GM12875 (cell line): ENCODE measurements around the gene AGBL3.

Experiments used
- H3K4me3 ChIP-seq: one replicate; pipeline ENCODE4 v1.5.1; 2011; ENCODE audit warnings: low read depth, low read length, control low read depth
- CTCF ChIP-seq: IDR thresholded peaks from 2 replicates; pipeline ENCODE4 v1.5.1; 2011; ENCODE audit warnings: low read depth, mild to moderate bottlenecking, control low read depth, inconsistent platforms, low read length, moderate library complexity, borderline replicate concordance; ENCODE audit not compliant: insufficient read depth

The AGBL3 gene

GRCh38 chr7:135075716-135076115, 89.4 kb downstream of the AGBL3 start:
- H3K4me3 ChIP-seq, result no peak overlapping the region
- TF ChIP-seq CTCF, result no peak

- no peak for TF ChIP-seq CTCF
- H3K4me3 ChIP-seq, result no peak overlapping the region
These were observed 90.6 kb downstream of the AGBL3 start for GRCh38 chr7:135076882-135077281.

GRCh38 chr7:135077642-135078041, 91.3 kb downstream of the AGBL3 start:
- no peak overlapping the region for H3K4me3 ChIP-seq
- TF ChIP-seq CTCF, result no peak

- TF ChIP-seq CTCF, result no peak
- H3K4me3 ChIP-seq, result no peak overlapping the region
These were observed 91.7 kb downstream of the AGBL3 start for GRCh38 chr7:135078051-135078450.

- H3K4me3 ChIP-seq, result no peak overlapping the region
- no peak for TF ChIP-seq CTCF
These were observed 92.8 kb downstream of the AGBL3 start for GRCh38 chr7:135079068-135079467.

- no peak for TF ChIP-seq CTCF
- H3K4me3 ChIP-seq, result no peak overlapping the region
These were observed 96.7 kb downstream of the AGBL3 start for GRCh38 chr7:135083005-135083404.

GRCh38 chr7:135088566-135088965, 102.3 kb downstream of the AGBL3 start:
- TF ChIP-seq CTCF, result no peak
- no peak overlapping the region for H3K4me3 ChIP-seq
